ENCODE data around the gene CDY2B.
"Not testable (repeated sequence)": the region's sequence is repeated elsewhere in the genome, so short reads cannot be mapped to it uniquely, and the experiment has no call there.

DNA sequence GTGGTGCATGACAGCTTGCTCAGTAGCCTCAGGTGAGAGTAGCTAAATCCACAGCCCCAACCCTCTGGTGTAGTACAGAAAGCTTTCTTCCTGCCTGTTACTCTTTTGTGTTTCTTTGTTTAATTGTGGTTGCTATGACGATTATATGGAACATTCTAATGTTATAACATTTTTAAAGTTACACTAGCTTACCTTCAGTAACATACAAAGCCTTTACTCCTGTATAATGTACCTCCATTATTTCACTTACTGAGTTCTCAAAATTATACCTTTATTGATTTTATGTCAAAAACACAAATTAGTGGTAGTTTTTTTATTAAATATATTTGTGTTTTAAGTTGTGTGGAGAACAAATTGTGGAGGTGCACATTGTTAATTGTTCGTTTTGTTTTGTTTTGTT is at the start of gene CDY2B:
- TF ChIP-seq TAF1 (IDR thresholded peaks at IDR 0.05; ENCODE audit: low read depth); POLR2AphosphoS5 (IDR thresholded peaks at IDR 0.05); MXI1 (conservative IDR thresholded peaks at IDR 0.05; ENCODE audit: poor library complexity, severe bottlenecking); EZH2 (IDR thresholded peaks at IDR 0.05; ENCODE audit: borderline replicate concordance, insufficient read depth, low read length, poor library complexity, severe bottlenecking); RAD21 (conservative IDR thresholded peaks at IDR 0.05); EP300 (conservative IDR thresholded peaks at IDR 0.05; ENCODE audit: poor library complexity, severe bottlenecking); SMC3 (conservative IDR thresholded peaks at IDR 0.05; ENCODE audit: poor library complexity): not testable (repeated sequence)
- TF ChIP-seq, protein P1, sequence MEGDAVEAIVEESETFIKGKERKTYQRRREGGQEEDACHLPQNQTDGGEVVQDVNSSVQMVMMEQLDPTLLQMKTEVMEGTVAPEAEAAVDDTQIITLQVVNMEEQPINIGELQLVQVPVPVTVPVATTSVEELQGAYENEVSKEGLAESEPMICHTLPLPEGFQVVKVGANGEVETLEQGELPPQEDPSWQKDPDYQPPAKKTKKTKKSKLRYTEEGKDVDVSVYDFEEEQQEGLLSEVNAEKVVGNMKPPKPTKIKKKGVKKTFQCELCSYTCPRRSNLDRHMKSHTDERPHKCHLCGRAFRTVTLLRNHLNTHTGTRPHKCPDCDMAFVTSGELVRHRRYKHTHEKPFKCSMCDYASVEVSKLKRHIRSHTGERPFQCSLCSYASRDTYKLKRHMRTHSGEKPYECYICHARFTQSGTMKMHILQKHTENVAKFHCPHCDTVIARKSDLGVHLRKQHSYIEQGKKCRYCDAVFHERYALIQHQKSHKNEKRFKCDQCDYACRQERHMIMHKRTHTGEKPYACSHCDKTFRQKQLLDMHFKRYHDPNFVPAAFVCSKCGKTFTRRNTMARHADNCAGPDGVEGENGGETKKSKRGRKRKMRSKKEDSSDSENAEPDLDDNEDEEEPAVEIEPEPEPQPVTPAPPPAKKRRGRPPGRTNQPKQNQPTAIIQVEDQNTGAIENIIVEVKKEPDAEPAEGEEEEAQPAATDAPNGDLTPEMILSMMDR (IDR thresholded peaks at IDR 0.05; ENCODE audit: poor library complexity, severe bottlenecking), result not testable (repeated sequence)
- TF ChIP-seq, protein P2, sequence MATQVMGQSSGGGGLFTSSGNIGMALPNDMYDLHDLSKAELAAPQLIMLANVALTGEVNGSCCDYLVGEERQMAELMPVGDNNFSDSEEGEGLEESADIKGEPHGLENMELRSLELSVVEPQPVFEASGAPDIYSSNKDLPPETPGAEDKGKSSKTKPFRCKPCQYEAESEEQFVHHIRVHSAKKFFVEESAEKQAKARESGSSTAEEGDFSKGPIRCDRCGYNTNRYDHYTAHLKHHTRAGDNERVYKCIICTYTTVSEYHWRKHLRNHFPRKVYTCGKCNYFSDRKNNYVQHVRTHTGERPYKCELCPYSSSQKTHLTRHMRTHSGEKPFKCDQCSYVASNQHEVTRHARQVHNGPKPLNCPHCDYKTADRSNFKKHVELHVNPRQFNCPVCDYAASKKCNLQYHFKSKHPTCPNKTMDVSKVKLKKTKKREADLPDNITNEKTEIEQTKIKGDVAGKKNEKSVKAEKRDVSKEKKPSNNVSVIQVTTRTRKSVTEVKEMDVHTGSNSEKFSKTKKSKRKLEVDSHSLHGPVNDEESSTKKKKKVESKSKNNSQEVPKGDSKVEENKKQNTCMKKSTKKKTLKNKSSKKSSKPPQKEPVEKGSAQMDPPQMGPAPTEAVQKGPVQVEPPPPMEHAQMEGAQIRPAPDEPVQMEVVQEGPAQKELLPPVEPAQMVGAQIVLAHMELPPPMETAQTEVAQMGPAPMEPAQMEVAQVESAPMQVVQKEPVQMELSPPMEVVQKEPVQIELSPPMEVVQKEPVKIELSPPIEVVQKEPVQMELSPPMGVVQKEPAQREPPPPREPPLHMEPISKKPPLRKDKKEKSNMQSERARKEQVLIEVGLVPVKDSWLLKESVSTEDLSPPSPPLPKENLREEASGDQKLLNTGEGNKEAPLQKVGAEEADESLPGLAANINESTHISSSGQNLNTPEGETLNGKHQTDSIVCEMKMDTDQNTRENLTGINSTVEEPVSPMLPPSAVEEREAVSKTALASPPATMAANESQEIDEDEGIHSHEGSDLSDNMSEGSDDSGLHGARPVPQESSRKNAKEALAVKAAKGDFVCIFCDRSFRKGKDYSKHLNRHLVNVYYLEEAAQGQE (IDR thresholded peaks at IDR 0.05; ENCODE audit: borderline replicate concordance), result not testable (repeated sequence)

Data from neural cell (in vitro differentiated cells).